Fibroblast of skin of abdomen (primary cell): Measurements from ENCODE around the gene BAG2. TPM values are rescaled to one million over a fixed set of nuclear protein-coding genes. Genes with fewer than 3 reads are reported as not detected.

ENCODE experiments used
- DNase-seq: peaks from one replicate; pipeline ENCODE4 v3.0.0-alpha.2; 2013
- polyA plus RNA-seq, 2 experiments: library from polyadenylated mRNA; unstranded; fragments of 120-200 nt; gene quantifications; one replicate each; pipeline ENCODE4 v1.2.1, GENCODE V29; 2013; ENCODE audit not compliant: insufficient read length in 2 of 2

Gene BAG2
- polyA plus RNA-seq (2013, experiment 1 of 2; ENCODE audit: insufficient read length), result 19.2 TPM
- 20.0 TPM for polyA plus RNA-seq (2013, experiment 2 of 2; ENCODE audit: insufficient read length)

- DNase-seq, result peak; percentile 92
Measured at GRCh38 chr6:57172136-57173055, at the start of gene BAG2. BAG2 (plus strand) TSS chr6:57172326; CDS start chr6:57172698, 372 bp downstream.

- DNase-seq, result no peak
Measured at GRCh38 chr6:57123111-57123510, 49.0 kb upstream of the BAG2 start.

- no peak for DNase-seq
Measured at GRCh38 chr6:57127763-57128162, 44.4 kb upstream of the BAG2 start.

- peak; percentile 9 for DNase-seq
Measured at GRCh38 chr6:57130661-57131177, 41.4 kb upstream of the BAG2 start.

- no peak for DNase-seq
Measured at GRCh38 chr6:57134954-57135353, 37.2 kb upstream of the BAG2 start.

- DNase-seq, result peak; percentile 14
Measured at GRCh38 chr6:57135885-57136284, 36.2 kb upstream of the BAG2 start.

- no peak for DNase-seq
Measured at GRCh38 chr6:57137350-57137749, 34.8 kb upstream of the BAG2 start.

GRCh38 chr6:57138026-57138425 lies 34.1 kb upstream of the BAG2 start:
- DNase-seq, result no peak

- no peak for DNase-seq
Measured at GRCh38 chr6:57141451-57142177, 30.5 kb upstream of the BAG2 start.

- no peak for DNase-seq
Measured at GRCh38 chr6:57142178-57142525, 30.0 kb upstream of the BAG2 start.

GRCh38 chr6:57143690-57144089 lies 28.4 kb upstream of the BAG2 start:
- no peak for DNase-seq

GRCh38 chr6:57147401-57147800 lies 24.7 kb upstream of the BAG2 start:
- no peak for DNase-seq

- no peak for DNase-seq
Measured at GRCh38 chr6:57147955-57148858, 23.9 kb upstream of the BAG2 start.

- no peak for DNase-seq
Measured at GRCh38 chr6:57158658-57159057, 13.5 kb upstream of the BAG2 start.

GRCh38 chr6:57159127-57159526 lies 13.0 kb upstream of the BAG2 start:
- DNase-seq, result no peak

- DNase-seq, result no peak
Measured at GRCh38 chr6:57162028-57162427, 10.1 kb upstream of the BAG2 start.

- no peak for DNase-seq
Measured at GRCh38 chr6:57162516-57162915, 9.6 kb upstream of the BAG2 start.

GRCh38 chr6:57163956-57164355 lies 8.2 kb upstream of the BAG2 start:
- no peak for DNase-seq

- no peak for DNase-seq
Measured at GRCh38 chr6:57165080-57165479, 7.0 kb upstream of the BAG2 start.

- DNase-seq, result no peak
Measured at GRCh38 chr6:57173056-57173885, 1.1 kb downstream of the BAG2 start.

- DNase-seq, result peak; percentile 82
Measured at GRCh38 chr6:57173886-57174510, 1.9 kb downstream of the BAG2 start.
